Measurements from ENCODE around the gene FSTL1.
"Not testable (repeated sequence)": the region's sequence is repeated elsewhere in the genome, so short reads cannot be mapped to it uniquely, and the experiment has no call there.

The FSTL1 gene

DNA sequence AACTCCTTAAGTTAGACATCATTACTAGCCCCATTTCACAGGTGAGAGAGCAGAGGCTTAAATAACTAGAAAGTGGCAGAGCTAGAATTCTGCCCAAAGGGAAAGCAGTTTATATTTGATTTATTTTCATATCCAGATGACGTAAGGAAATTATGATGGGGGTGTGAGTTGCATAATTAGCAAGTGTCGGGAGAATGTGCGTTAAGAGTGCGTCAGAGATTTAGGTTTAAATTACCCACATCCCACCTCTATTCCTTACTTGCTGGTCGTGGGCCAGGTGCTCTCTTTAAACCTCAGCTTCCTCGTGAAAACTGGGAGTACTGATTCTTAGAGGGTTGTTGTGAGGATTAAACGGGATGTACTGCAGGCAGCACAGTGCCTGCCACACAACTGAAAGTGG lies 32.3 kb downstream of the FSTL1 start:
- no peak for DNase-seq (ENCODE audit: low read depth)

DNA sequence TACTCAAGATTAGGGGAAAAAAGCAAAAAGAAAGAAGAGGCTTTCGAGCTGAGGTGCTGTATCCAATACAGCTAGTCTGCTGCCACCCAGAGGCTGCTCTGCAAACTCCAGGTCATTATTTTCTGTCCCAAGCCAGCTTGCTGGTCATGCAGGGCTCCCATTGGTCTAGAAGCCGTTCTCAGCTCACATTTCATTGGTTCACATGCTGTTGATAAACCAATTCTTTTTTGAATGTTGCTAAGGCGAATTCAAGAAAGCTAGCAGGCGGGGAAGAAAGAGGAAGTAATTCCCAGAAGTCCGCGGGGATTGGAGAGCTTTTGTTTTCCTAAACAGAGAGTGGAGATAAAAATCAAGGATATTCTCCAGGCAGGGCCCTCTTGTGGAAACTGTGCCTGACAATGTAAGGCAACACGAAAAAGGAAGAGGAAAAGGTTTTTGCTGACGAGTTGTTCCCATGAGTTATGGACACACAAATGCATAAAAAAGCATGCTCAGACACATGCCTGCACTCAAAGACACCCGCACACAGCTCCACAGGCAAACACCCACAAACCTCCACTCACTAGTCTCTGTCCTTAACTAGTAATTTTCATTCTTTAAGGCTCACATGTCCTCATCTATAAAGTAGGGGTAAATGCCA lies 33.4 kb downstream of the FSTL1 start:
- peak; percentile 83 for DNase-seq (ENCODE audit: low read depth)

DNA sequence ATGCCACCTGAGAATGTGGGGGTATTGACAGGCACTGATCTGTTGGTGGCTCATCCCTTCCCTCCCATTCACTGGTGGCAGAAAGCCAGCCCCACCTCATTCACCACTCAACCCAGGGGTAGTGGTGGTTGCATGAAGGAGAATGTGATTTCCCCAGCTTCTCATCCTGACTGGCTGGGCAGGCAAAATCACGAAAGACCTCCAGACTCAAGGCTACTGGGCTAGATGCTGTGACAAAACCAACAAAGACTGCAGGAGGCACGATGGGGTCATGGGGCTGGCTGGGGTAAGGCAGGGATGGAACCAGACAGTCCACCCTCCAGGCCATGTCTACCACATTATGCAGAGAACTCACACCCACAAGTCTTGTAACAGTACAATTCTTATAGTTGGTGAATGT lies 33.9 kb downstream of the FSTL1 start:
- DNase-seq (ENCODE audit: low read depth) = no peak

GRCh38 chr3:120415756-120416155 lies 35.0 kb downstream of the FSTL1 start:
- no peak for DNase-seq (ENCODE audit: low read depth)

GRCh38 chr3:120410541-120410940 lies 40.3 kb downstream of the FSTL1 start:
- no peak for DNase-seq (ENCODE audit: low read depth)

DNA sequence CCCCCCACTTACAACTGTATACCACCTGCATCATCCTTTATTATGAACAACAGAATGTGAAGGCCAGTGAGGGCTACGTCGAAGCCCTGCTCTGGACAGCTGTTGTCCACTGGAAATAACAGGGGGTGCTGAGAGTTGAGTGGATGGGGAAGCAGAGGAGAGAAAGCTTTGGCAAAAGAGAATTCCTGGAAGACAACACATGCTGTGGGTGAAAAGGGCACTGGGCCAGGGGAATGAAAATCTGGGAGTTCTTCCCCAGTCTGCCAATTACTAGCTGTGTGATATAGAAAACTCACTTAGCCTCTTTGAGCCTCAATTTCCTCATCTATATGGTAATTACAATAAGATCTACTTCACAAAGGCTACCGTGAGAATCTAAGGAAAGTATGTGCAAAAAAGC lies 40.7 kb downstream of the FSTL1 start:
- DNase-seq (ENCODE audit: low read depth) = no peak

GRCh38 chr3:120407508-120408287 lies 43.1 kb downstream of the FSTL1 start:
- no peak for DNase-seq (ENCODE audit: low read depth)

- DNase-seq (ENCODE audit: low read depth) = no peak
These were observed 45.9 kb downstream of the FSTL1 start for GRCh38 chr3:120404876-120405275.

DNA sequence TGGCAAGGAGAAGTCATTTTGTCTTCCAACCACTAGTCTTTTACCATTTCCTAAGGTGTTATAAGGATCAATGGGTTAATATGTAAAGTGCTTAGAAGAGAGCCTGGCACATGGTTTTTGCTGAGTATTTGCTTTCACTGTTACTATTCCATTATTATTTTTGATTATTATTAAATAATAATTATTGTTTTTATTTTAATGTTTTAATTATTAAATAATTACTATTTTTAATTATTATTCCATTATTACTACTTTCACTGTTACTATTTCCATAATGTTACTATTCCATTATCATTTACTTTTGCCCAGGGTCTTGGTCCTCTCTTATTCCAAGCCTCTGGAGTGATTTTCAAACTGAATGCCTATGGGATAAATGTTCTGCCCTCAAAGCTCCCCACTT lies 48.5 kb downstream of the FSTL1 start:
- no peak for DNase-seq (ENCODE audit: low read depth)

GRCh38 chr3:120399372-120399771 lies 51.4 kb downstream of the FSTL1 start:
- DNase-seq (ENCODE audit: low read depth) = no peak

DNA sequence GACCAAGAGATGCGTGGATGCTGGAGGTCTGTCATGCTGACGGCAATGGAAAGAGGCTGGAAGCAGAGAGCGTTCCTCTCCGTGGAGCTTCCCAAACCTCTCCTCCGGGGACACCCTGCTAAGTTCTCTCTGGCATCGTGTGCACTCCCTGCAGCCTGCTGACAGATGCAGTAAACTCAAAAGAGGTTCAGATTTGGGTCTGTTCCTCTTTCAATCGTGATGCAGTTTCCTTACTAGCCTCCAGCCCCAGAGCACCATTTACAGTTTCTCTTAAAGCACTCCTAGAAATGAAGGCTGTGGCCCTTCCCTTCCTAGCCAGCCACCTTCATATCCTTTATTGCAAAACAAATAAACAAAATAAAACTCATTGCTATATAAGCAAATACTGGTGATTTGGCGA lies 54.3 kb downstream of the FSTL1 start:
- no peak for DNase-seq (ENCODE audit: low read depth)

DNA sequence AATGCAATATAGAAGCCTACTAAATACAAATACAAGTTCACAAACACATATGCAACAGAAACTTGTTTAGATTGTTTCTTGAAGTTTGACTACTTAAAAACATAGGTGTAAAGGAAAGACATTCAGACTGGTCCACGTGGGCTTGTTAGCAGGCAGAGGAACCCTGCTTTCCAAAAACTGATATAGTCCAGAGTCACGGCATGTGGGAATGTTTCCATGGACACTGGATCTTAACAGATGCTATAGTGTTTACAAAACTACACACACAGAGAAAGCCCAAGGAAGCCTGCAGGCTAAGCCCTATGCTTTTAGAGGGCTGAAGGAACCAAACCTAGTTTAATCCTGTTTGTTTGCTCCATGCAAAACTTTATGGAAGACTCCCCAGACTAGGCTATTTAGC lies 56.4 kb downstream of the FSTL1 start:
- DNase-seq (ENCODE audit: low read depth) = no peak

- DNase-seq (ENCODE audit: low read depth) = no peak
These were observed 57.0 kb downstream of the FSTL1 start for GRCh38 chr3:120393761-120394160.

GRCh38 chr3:120393243-120393642 lies 57.5 kb downstream of the FSTL1 start:
- no peak for DNase-seq (ENCODE audit: low read depth)

DNA sequence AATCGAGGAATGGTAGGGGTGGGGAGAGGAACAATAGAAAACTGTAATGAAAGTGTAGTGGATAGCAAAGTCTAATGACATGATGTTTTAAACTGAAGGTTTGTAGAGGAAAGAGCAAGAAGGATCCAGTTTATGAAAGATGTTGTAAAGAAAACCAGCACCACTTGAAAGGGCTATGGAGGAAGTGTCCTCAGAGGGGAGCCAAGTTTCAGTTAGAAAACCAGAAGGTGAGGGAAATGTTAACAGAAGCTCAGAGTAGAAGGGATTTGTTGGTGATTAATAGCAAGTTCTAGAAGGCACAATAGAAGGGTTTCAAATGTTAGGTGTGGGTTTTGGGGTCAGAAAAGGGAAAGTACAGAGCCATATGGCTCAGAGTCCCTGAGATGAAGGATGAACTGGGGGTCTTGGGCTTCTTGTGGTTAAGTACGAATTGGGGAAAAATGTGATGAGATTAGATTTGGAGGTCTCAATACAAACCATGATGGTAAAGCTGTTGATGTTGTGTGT lies 67.8 kb downstream of the FSTL1 start:
- no peak for DNase-seq (ENCODE audit: low read depth)

GRCh38 chr3:120381503-120381902 lies 69.3 kb downstream of the FSTL1 start:
- DNase-seq (ENCODE audit: low read depth) = no peak

DNA sequence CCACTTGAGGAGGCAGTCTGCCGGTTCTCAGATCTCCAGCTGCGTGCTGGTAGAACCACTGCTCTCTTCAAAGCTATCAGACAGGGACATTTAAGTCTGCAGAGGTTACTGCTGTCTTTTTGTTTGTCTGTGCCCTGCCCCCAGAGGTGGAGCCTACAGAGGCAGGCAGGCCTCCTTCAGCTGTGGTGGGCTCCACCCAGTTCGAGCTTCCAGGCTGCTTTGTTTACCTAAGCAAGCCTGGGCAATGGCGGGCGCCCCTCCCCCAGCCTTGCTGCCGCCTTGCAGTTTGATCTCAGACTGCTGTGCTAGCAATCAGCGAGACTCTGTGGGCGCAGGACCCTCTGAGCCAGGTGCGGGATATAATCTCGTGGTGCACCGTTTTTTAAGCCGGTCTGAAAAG lies 72.8 kb downstream of the FSTL1 start:
- DNase-seq (ENCODE audit: low read depth) = not testable (repeated sequence)

GRCh38 chr3:120370463-120370862 lies 80.3 kb downstream of the FSTL1 start:
- no peak for DNase-seq (ENCODE audit: low read depth)

DNA sequence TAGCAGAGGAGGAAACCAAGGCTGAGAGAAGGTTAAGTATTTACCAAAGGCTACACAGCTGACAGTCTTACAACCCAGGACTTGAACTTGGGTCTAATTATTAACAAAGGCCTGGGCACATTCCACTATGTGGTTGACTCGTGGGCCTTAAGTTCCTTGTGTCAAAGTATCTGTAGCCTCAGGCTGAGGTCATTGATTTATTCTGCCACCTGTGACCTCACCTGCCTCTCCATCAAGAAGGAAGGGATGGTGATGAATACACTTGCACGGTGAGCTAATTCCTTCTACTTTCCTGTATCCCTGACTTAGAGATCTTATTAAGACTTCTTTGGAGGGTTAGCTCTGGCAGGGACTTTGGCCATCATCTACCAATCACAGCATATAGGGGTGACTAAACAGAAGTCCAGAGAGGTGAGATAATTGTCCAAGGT lies 81.7 kb downstream of the FSTL1 start:
- no peak for DNase-seq (ENCODE audit: low read depth)

DNA sequence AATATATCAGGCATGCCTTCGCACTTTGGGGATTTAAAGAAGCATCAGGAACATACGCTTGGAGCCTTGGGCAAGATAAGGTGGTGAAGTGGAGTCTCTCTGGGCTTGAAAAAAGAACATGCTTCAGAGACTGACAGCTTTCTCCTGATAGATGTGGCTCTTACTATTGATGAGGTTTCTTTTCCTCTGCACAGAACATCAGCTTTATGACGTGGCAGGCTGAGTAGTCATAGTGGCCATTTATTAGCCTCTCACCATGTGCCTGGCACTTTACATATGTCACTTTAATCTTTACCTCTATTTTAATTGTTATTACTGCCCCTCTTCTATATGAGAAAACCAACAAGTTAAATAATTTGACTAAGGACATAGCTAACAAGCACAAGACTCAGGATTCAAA lies 82.6 kb downstream of the FSTL1 start:
- DNase-seq (ENCODE audit: low read depth) = no peak

GRCh38 chr3:120364821-120365220 lies 86.0 kb downstream of the FSTL1 start:
- no peak for DNase-seq (ENCODE audit: low read depth)

- DNase-seq (ENCODE audit: low read depth) = no peak
These were observed 86.7 kb downstream of the FSTL1 start for GRCh38 chr3:120364101-120364500.

GRCh38 chr3:120357807-120358206 lies 93.0 kb downstream of the FSTL1 start:
- no peak for DNase-seq (ENCODE audit: low read depth)

- DNase-seq (ENCODE audit: low read depth) = no peak
These were observed 95.3 kb downstream of the FSTL1 start for GRCh38 chr3:120355486-120355885.

Measured in HS-27A (cell line).